ENCODE measurements around the gene PANK1. TPM values are rescaled to one million over a fixed set of nuclear protein-coding genes. Genes with fewer than 3 reads are reported as not detected.
A peak's percentile ranks its signal among the peaks of the same experiment; 100 is the strongest.

The PANK1 gene
- total and polyA plus RNA-seq, 2 of the 4 experiments (the other 2 are of a cell fraction): 3.0 to 8.8 TPM

GRCh38 chr10:89643812-89644690 is 991 bp downstream of the PANK1 start:
- Histone ChIP-seq H4K20me1 (ENCODE audit: insufficient read depth, low read length) (no peaks in the 10 kb centered on the region; the same call in 1 of the 2 replicates), H3K14ac (replicated peaks; ENCODE audit: low read depth, low read length) (peak overlapping the region; percentile 69), H3K56ac (ENCODE audit: extremely low read depth, insufficient read depth, low read length) (peak overlapping the region; percentile 17; the same call in 1 of the 2 replicates), H2AK9ac (replicated peaks; ENCODE audit: low read depth, low read length, poor library complexity) (peak overlapping the region; percentile 38), H3K18ac (ENCODE audit: low read depth, low read length) (no peak overlapping the region), H2AFZ (replicated peaks; ENCODE audit: low read length, poor library complexity) (peak overlapping the region; percentile 96), H2BK120ac (ENCODE audit: low read depth, low read length) (peak overlapping the region; percentile 45), H3K23ac (ENCODE audit: low read depth, low read length) (peak overlapping the region; percentile 69; the same call in 1 of the 2 replicates), H3K79me1 (ENCODE audit: low read depth in 1 of 2, low read length in 2 of 2) (peaks cover 23 to 26% of the 10 kb centered on the region in 2 experiments), H2BK20ac (ENCODE audit: low read depth, low read length) (no peak overlapping the region), H3K27ac (ENCODE audit: insufficient read depth, low read length) (peak overlapping the region; percentile 69), H3K9ac (ENCODE audit: low read depth, low read length) (peak overlapping the region; percentile 58), H3K4me1 (ENCODE audit: control insufficient read depth, insufficient read depth, low read length) (peaks cover 2% of the 10 kb centered on the region; the same call in 1 of the 2 replicates), H3K9me3 (ENCODE audit: control insufficient read depth, insufficient read depth, low read length) (no peaks in the 10 kb centered on the region), H4K5ac (ENCODE audit: low read depth, low read length) (no peak overlapping the region), H2BK5ac (ENCODE audit: low read depth, low read length, poor library complexity, severe bottlenecking) (peak overlapping the region; percentile 70), H3K4me2 (ENCODE audit: low read depth, low read length) (peak overlapping the region; percentile 76), H3K27me3 (ENCODE audit: control insufficient read depth, insufficient read depth, low read length) (no peaks in the 10 kb centered on the region), H4K91ac (ENCODE audit: insufficient read depth, low read depth, low read length) (peak overlapping the region; percentile 7; the same call in 1 of the 2 replicates), H4K8ac (ENCODE audit: low read depth in 2 of 2, low read length in 2 of 2) (no peak overlapping the region; a peak in 1 of 4 replicates), H3K9me1 (ENCODE audit: insufficient read depth, low read length) (no peaks in the 10 kb centered on the region), H3K36me3 (ENCODE audit: control insufficient read depth, insufficient read depth, low read length) (no peaks in the 10 kb centered on the region), H3K4ac (ENCODE audit: low read depth, low read length) (peak overlapping the region; percentile 54), H2AK5ac (ENCODE audit: low read depth, low read length) (no peak overlapping the region), H2BK15ac (ENCODE audit: low read depth, low read length) (no peak overlapping the region), H3K4me3 (ENCODE audit: insufficient read depth, low read depth, low read length) (peak overlapping the region; percentile 58)
- no peak for TF ChIP-seq NFE2L2 (IDR thresholded peaks at IDR 0.05; ENCODE audit: low read depth, low read length)
- peak; percentile 93 for TF ChIP-seq CEBPB (IDR thresholded peaks at IDR 0.05; ENCODE audit: low read depth, low read length)
- TF ChIP-seq RFX5 (IDR thresholded peaks at IDR 0.05; ENCODE audit: low read depth, low read length): 0 out of 2 replicates have a peak, but pooled peaks have one; percentile 15
- TF ChIP-seq USF2 (IDR thresholded peaks at IDR 0.05; ENCODE audit: low read depth, low read length): peak; percentile 73; the same call in 1 of the 2 replicates
- peak; percentile 31 for TF ChIP-seq RCOR1 (IDR thresholded peaks at IDR 0.05; ENCODE audit: insufficient replicate concordance, low read length)
- TF ChIP-seq POLR2A (IDR thresholded peaks at IDR 0.05; ENCODE audit: low read depth, low read length): peak; percentile 87
- no peak for TF ChIP-seq MAFK (IDR thresholded peaks at IDR 0.05; ENCODE audit: low read depth, low read length)
- 0 out of 2 replicates have a peak, but pooled peaks have one; percentile 5 for TF ChIP-seq RAD21 (IDR thresholded peaks at IDR 0.05; ENCODE audit: low read length)
- 0 out of 2 replicates have a peak, but pooled peaks have one; percentile 21 for TF ChIP-seq MXI1 (IDR thresholded peaks at IDR 0.05; ENCODE audit: borderline replicate concordance, low read depth, low read length)
- TF ChIP-seq ELK1 (IDR thresholded peaks at IDR 0.05; ENCODE audit: borderline replicate concordance, low read depth, low read length): no peak
- peak; percentile 71; the same call in 1 of the 2 replicates for TF ChIP-seq BHLHE40 (IDR thresholded peaks at IDR 0.05; ENCODE audit: low read depth, low read length)
- TF ChIP-seq FOS (IDR thresholded peaks at IDR 0.05; ENCODE audit: low read depth, low read length): 0 out of 2 replicates have a peak, but pooled peaks have one; percentile 20
- TF ChIP-seq MAZ (IDR thresholded peaks at IDR 0.05; ENCODE audit: borderline replicate concordance, low read depth, low read length): peak; percentile 28; the same call in 1 of the 2 replicates
- WGBS, 2 experiments (ENCODE audit: extremely low coverage in 2 of 2, insufficient read length in 1 of 2): 0% methylated on average over 21 of the region's 49 CpGs; no CpG with 5 or more reads in 1 of the 2 experiments
- in situ Hi-C loops (cut with MboI; ENCODE audit: low sequenced_read_pairs) (no loop called here), dilution Hi-C loops (cut with HindIII; ENCODE audit: low sequenced_read_pairs, unreplicated experiment) (no loop called here), intact Hi-C loops (cut with micrococcal nuclease) (loop anchor here (2.0 kb wide), 2 partner anchors 57 to 217 kb away; partner anchors contain the start of gene KIF20B)
- ChIA-PET POLR2A (ENCODE audit: unreplicated experiment) (interaction anchor here (0.5 to 1.2 kb wide), 4 partner anchors 10 to 916 kb away, joined by 3 to 7 read pairs (median 4); partner anchors contain the start of gene KIF20B), CTCF (interaction anchor here (0.5 to 1.0 kb wide), 3 partner anchors 13 to 933 kb away, joined by 3 read pairs; no protein-coding TSS in a partner anchor)
- ATAC-seq (ENCODE audit: low read depth) (peak; percentile 89), DNase-seq (peak; percentile 96)
- BruUV-seq (replicated peaks): no TSS peak

All from IMR-90 (cell line).